PFSK-1 (cell line): ENCODE results near the gene MYH14.

Experiments used
- FOXP2 ChIP-seq: optimal IDR thresholded peaks from 2 replicates; pipeline ENCODE3; 2011; ENCODE audit warnings: borderline replicate concordance, control low read depth, inconsistent platforms; ENCODE audit not compliant: insufficient read depth; ENCODE audit errors: extremely low read length, extremely low read depth
- POLR2AphosphoS5 ChIP-seq: IDR thresholded peaks from 2 replicates; pipeline ENCODE4 v1.6.1; 2012; ENCODE audit warnings: low read depth, mild to moderate bottlenecking, control low read depth, low read length, moderate library complexity
- SIN3A ChIP-seq: IDR thresholded peaks from 2 replicates; pipeline ENCODE4 v1.6.1; 2012; ENCODE audit warnings: mild to moderate bottlenecking, low read length, moderate library complexity, borderline replicate concordance; ENCODE audit not compliant: insufficient read depth
- TAF1 ChIP-seq: IDR thresholded peaks from 2 replicates; pipeline ENCODE4 v1.6.1; 2012; ENCODE audit warnings: low read length, control low read depth, borderline replicate concordance; ENCODE audit not compliant: insufficient read depth
- TF ChIP-seq, protein P1 (sequence below), 2 experiments: IDR thresholded peaks; 2 replicates each; pipeline versions ENCODE4 v1.6.1 to v1.8.0; 2011 to 2012; ENCODE audit warnings: low read depth in 2 of 2, low read length in 2 of 2, control low read depth in 1 of 2, inconsistent platforms in 1 of 2, mild to moderate bottlenecking in 1 of 2, moderate library complexity in 1 of 2; ENCODE audit not compliant: insufficient read depth in 1 of 2

DNA sequence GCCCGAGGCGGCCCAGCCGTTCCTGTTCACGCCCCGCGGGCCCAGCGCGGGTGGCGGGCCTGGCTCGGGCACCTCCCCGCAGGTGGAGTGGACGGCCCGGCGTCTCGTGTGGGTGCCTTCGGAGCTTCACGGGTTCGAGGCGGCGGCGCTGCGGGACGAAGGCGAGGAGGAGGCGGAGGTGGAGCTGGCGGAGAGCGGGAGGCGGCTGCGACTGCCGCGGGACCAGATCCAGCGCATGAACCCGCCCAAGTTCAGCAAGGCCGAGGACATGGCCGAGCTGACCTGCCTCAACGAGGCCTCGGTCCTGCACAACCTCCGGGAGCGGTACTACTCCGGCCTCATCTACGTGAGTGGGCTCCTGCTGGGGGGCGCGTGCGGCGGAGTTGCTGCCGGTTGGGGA is 7.0 kb downstream of the MYH14 start:
- TF ChIP-seq POLR2AphosphoS5 = no peak
- TF ChIP-seq, protein P1, sequence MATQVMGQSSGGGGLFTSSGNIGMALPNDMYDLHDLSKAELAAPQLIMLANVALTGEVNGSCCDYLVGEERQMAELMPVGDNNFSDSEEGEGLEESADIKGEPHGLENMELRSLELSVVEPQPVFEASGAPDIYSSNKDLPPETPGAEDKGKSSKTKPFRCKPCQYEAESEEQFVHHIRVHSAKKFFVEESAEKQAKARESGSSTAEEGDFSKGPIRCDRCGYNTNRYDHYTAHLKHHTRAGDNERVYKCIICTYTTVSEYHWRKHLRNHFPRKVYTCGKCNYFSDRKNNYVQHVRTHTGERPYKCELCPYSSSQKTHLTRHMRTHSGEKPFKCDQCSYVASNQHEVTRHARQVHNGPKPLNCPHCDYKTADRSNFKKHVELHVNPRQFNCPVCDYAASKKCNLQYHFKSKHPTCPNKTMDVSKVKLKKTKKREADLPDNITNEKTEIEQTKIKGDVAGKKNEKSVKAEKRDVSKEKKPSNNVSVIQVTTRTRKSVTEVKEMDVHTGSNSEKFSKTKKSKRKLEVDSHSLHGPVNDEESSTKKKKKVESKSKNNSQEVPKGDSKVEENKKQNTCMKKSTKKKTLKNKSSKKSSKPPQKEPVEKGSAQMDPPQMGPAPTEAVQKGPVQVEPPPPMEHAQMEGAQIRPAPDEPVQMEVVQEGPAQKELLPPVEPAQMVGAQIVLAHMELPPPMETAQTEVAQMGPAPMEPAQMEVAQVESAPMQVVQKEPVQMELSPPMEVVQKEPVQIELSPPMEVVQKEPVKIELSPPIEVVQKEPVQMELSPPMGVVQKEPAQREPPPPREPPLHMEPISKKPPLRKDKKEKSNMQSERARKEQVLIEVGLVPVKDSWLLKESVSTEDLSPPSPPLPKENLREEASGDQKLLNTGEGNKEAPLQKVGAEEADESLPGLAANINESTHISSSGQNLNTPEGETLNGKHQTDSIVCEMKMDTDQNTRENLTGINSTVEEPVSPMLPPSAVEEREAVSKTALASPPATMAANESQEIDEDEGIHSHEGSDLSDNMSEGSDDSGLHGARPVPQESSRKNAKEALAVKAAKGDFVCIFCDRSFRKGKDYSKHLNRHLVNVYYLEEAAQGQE (IDR thresholded peaks at IDR 0.05; ENCODE audit: insufficient read depth in 1 of 2, low read depth in 2 of 2, low read length in 2 of 2) = no peak
- no peak for TF ChIP-seq TAF1
- no peak for TF ChIP-seq SIN3A
- TF ChIP-seq FOXP2 = no peak
